ENCODE results near the gene MAT2B. TPM values are rescaled to one million over a fixed set of nuclear protein-coding genes. Genes with fewer than 3 reads are reported as not detected.
A peak's percentile ranks its signal among the peaks of the same experiment; 100 is the strongest.

The MAT2B gene
- total RNA-seq, 1 donor from 2014 or later, result 46.3 TPM

GRCh38 chr5:163509291-163509951 lies 4.0 kb downstream of the MAT2B start:
- DNase-seq (ENCODE audit: low read depth), result no peak
- peak overlapping the region; percentile 40 for H3K4me3 ChIP-seq (ENCODE audit: low read depth, low read length)
- no peak for TF ChIP-seq CTCF (conservative IDR thresholded peaks at IDR 0.05; ENCODE audit: low read depth, low read length)

DNA sequence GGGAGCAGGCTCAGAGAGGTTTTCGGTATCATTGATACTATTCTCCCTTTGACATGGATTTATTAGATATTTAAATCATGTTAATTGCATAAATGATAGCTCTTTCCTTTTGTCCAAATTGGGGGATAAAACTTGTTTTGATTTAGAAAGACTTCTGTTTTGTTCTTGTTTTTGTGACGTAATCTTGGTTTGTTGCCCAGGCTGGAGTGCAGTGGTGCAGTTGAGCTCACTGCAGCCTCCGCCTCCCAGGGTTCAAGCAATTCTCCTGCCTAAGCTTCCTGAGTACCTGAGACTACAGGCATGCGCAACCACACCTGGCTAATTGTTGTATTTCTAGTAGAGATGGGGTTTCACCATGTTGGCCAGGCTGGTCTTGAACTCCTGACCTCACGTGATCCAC lies 7.1 kb downstream of the MAT2B start:
- TF ChIP-seq CTCF (conservative IDR thresholded peaks at IDR 0.05; ENCODE audit: low read depth, low read length), result no peak
- no peak overlapping the region for H3K4me3 ChIP-seq (ENCODE audit: low read depth, low read length)
- no peak for DNase-seq (ENCODE audit: low read depth)

GRCh38 chr5:163525096-163525495 lies 19.7 kb downstream of the MAT2B start:
- DNase-seq (ENCODE audit: low read depth), result no peak
- no peak for TF ChIP-seq CTCF (conservative IDR thresholded peaks at IDR 0.05; ENCODE audit: low read depth, low read length)
- no peak overlapping the region for H3K4me3 ChIP-seq (ENCODE audit: low read depth, low read length)

GRCh38 chr5:163529698-163530097 lies 24.3 kb downstream of the MAT2B start:
- no peak overlapping the region for H3K4me3 ChIP-seq (ENCODE audit: low read depth, low read length)
- TF ChIP-seq CTCF (conservative IDR thresholded peaks at IDR 0.05; ENCODE audit: low read depth, low read length), result no peak
- no peak for DNase-seq (ENCODE audit: low read depth)

- no peak for DNase-seq (ENCODE audit: low read depth)
Observed at GRCh38 chr5:163531272-163531671, 25.9 kb downstream of the MAT2B start.

GRCh38 chr5:163532171-163533084 lies 27.0 kb downstream of the MAT2B start:
- no peak for TF ChIP-seq CTCF (conservative IDR thresholded peaks at IDR 0.05; ENCODE audit: low read depth, low read length)
- DNase-seq (ENCODE audit: low read depth), result no peak
- H3K4me3 ChIP-seq (ENCODE audit: low read depth, low read length), result no peak overlapping the region

More at GRCh38 chr5:163531272-163531671, 25.9 kb downstream of the MAT2B start:
- H3K4me3 ChIP-seq (ENCODE audit: low read depth, low read length), result no peak overlapping the region
- no peak for TF ChIP-seq CTCF (conservative IDR thresholded peaks at IDR 0.05; ENCODE audit: low read depth, low read length)
